Measurements from ENCODE around the gene C1orf174.

GRCh38 chr1:3847081-3847480 lies 53.0 kb downstream of the C1orf174 start:
- no peak for TF ChIP-seq EZH2 (IDR thresholded peaks at IDR 0.05; ENCODE audit: low read length, unreplicated experiment)
- TF ChIP-seq CTCF (conservative IDR thresholded peaks at IDR 0.05; ENCODE audit: low read depth, low read length): no peak
